Prostate gland (tissue), 2 donors: ENCODE results near the gene NACA2.
"Not testable (repeated sequence)": the region's sequence is repeated elsewhere in the genome, so short reads cannot be mapped to it uniquely, and the experiment has no call there.

Experiments
- POLR2A ChIP-seq: fragments of 450-650 bp; IDR thresholded peaks from one replicate; pipeline ENCODE4 v1.6.1; 2016; ENCODE audit warnings: antibody characterized with exemption, mild to moderate bottlenecking
- POLR2AphosphoS5 ChIP-seq: sonication (generic); formaldehyde crosslinking; IDR thresholded peaks from one replicate; pipeline ENCODE4 v1.6.1; 2017; ENCODE audit warnings: antibody characterized with exemption
- TF ChIP-seq, protein P1 (sequence below), 4 experiments: fragments of 200-600 bp in 2 of 4; fragments of 450-650 bp in 2 of 4; sonication (generic) in 2 of 4; IDR thresholded peaks; 1 replicate in 3 of 4; 2 replicates in 1 of 4; pipeline ENCODE4 v1.5.1; 2016 to 2019; ENCODE audit warnings: antibody characterized with exemption in 4 of 4, mild to moderate bottlenecking in 2 of 4, moderate library complexity in 2 of 4

DNA sequence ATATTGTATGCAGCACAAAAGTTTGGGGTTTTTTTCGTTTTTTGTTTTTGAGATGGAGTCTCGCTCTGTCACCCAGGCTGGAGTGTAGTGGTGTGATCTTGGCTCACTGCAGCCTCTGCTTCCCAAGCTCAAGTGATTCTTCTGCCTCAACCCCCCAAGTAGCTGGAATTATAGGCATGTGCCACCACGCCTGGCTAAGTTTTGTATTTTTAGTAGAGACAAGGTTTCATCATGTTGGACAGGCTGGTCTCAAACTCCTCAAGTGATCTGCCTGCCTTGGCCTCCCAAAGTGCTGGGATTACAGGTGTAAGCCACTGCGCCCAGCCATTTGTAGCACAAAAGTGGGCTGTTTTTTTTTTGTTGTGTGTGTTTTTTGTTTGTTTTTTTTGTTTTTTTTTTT is 37.1 kb upstream of the NACA2 start:
- TF ChIP-seq, protein P1, sequence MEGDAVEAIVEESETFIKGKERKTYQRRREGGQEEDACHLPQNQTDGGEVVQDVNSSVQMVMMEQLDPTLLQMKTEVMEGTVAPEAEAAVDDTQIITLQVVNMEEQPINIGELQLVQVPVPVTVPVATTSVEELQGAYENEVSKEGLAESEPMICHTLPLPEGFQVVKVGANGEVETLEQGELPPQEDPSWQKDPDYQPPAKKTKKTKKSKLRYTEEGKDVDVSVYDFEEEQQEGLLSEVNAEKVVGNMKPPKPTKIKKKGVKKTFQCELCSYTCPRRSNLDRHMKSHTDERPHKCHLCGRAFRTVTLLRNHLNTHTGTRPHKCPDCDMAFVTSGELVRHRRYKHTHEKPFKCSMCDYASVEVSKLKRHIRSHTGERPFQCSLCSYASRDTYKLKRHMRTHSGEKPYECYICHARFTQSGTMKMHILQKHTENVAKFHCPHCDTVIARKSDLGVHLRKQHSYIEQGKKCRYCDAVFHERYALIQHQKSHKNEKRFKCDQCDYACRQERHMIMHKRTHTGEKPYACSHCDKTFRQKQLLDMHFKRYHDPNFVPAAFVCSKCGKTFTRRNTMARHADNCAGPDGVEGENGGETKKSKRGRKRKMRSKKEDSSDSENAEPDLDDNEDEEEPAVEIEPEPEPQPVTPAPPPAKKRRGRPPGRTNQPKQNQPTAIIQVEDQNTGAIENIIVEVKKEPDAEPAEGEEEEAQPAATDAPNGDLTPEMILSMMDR (IDR thresholded peaks at IDR 0.05): not testable (repeated sequence)
- not testable (repeated sequence) for TF ChIP-seq POLR2AphosphoS5, POLR2A
